Colonic mucosa (tissue), 4 donors: ENCODE data around the gene TMEM108. TPM values are rescaled to one million over a fixed set of nuclear protein-coding genes. Genes with fewer than 3 reads are reported as not detected.

Experiments
- DNase-seq: peaks from one replicate; pipeline ENCODE4 v3.0.0-alpha.2; 2020
- H3K27ac ChIP-seq: fragments of 200-600 bp; one replicate; pipeline ENCODE4 v1.8.0; 2021
- H3K27me3 ChIP-seq: fragments of 200-600 bp; one replicate; pipeline ENCODE4 v1.8.0; 2021
- H3K36me3 ChIP-seq: fragments of 200-600 bp; one replicate; pipeline ENCODE4 v1.8.0; 2021
- H3K4me1 ChIP-seq: fragments of 200-600 bp; one replicate; pipeline ENCODE4 v1.8.0; 2021; ENCODE audit warnings: mild to moderate bottlenecking
- H3K4me3 ChIP-seq: fragments of 200-600 bp; one replicate; pipeline ENCODE4 v1.8.0; 2021
- H3K9ac ChIP-seq, 2 donors: one replicate each; pipeline ENCODE4 v1.7.0; 2013; ENCODE audit warnings: control low read depth in 2 of 2, low read depth in 2 of 2, low read length in 2 of 2
- H3K9me3 ChIP-seq: fragments of 200-600 bp; one replicate; pipeline ENCODE4 v1.8.0; 2021
- intact Hi-C: fragments of 100-400 bp; cut with DNase I; formaldehyde crosslinking; loops from one replicate; pipeline ENCODE4 v1.14.1; 2022
- total RNA-seq, 2 donors: library from RNA; stranded (reverse); fragmentation: NEBNext Ultra II Directional in 1 of 2; extraction: Animal tissue kit (Norgen Biotek cat#: 25700) in 1 of 2; gene quantifications; one replicate each; pipeline ENCODE4 v1.2.1, GENCODE V29; 2021
- TF ChIP-seq, protein P1 (sequence below): fragments of 200-600 bp; IDR thresholded peaks from one replicate; pipeline ENCODE4 v1.8.0; 2022; ENCODE audit warnings: antibody characterized with exemption, mild to moderate bottlenecking
- donor health status: healthy.
- donor health status: DM: no; HTN: no; CAD: no.
- donor health status: DM: no; HTN: no; CAD: no.

Gene TMEM108
- total RNA-seq, 2 donors from 2014 or later, result 0.20 to 0.82 TPM

DNA sequence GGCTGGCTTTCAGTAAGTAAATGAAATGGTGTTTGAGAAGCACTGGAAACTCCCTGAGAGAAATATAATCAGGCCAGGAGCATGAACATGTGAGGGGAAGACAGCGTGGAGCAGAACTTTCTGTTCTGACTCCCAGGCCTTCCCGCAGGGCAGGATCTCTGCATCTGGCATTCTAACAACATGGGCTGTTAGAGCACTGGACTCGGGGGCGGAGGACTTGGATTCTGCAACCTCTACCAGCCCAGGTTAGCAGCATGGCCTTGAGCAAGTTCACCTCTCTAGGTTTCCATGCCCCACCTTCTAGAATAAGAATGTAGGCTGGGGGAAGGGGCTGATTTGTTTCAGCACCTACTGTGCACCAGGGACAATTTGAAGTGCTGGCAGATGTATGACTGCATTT is 349.1 kb downstream of the TMEM108 start:
- no peak for DNase-seq
- Histone ChIP-seq H3K27ac (no peak overlapping the region), H3K36me3 (no peaks in the 10 kb centered on the region), H3K9me3 (no peaks in the 10 kb centered on the region), H3K27me3 (no peaks in the 10 kb centered on the region), H3K4me3 (no peak overlapping the region), H3K4me1 (no peaks in the 10 kb centered on the region), H3K9ac (no peak overlapping the region)
- intact Hi-C loops, result loop anchor here (10.0 kb wide), 1 partner anchor 653 kb away; no protein-coding TSS in a partner anchor
- TF ChIP-seq, protein P1, sequence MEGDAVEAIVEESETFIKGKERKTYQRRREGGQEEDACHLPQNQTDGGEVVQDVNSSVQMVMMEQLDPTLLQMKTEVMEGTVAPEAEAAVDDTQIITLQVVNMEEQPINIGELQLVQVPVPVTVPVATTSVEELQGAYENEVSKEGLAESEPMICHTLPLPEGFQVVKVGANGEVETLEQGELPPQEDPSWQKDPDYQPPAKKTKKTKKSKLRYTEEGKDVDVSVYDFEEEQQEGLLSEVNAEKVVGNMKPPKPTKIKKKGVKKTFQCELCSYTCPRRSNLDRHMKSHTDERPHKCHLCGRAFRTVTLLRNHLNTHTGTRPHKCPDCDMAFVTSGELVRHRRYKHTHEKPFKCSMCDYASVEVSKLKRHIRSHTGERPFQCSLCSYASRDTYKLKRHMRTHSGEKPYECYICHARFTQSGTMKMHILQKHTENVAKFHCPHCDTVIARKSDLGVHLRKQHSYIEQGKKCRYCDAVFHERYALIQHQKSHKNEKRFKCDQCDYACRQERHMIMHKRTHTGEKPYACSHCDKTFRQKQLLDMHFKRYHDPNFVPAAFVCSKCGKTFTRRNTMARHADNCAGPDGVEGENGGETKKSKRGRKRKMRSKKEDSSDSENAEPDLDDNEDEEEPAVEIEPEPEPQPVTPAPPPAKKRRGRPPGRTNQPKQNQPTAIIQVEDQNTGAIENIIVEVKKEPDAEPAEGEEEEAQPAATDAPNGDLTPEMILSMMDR, result no peak

DNA sequence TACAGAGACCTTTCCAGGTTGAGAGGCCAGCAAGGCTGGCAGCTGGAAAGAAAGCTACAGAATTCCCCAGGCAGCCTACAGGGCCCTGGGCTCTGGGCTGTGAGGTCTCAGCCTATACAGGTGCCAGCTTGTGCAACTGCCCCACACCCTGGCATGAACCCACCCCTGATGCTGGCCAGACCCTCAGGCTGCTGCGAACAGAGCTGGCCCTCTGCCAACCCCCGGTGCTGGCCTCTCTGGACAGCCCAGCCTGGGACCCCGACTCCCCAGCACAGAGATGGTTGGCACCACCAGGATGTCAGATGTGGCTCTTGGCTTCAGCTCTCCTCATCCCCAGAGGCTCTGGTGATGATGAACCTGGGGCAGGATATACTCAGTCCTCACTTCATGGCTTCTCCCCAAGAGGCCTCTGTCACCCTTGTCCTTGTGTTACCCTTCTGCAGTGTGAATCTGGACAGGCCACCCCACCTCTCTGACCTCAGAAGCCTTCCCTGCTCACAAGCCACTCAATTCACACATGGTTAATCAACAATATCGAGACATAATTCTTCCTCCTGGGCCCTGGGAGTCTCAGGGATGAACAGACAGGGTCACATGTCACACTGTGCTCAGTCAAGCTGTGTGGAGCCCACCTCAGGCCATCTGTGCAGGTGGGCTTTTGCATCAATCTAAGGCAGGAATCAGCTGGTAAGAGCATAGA is 350.7 kb downstream of the TMEM108 start:
- H3K4me3 ChIP-seq, result no peak overlapping the region
- intact Hi-C loops, result loop anchor here (10.0 kb wide), 1 partner anchor 654 kb away; no protein-coding TSS in a partner anchor
- no peaks in the 10 kb centered on the region for H3K36me3 ChIP-seq
- H3K9me3 ChIP-seq, result no peaks in the 10 kb centered on the region
- H3K27me3 ChIP-seq, result no peaks in the 10 kb centered on the region
- H3K27ac ChIP-seq, result no peak overlapping the region
- no peak for DNase-seq
- TF ChIP-seq, protein P1, result no peak
- no peak overlapping the region for H3K9ac ChIP-seq
- H3K4me1 ChIP-seq, result no peaks in the 10 kb centered on the region

GRCh38 chr3:133390715-133391114 is 352.5 kb downstream of the TMEM108 start:
- Histone ChIP-seq H3K27ac (no peak overlapping the region), H3K9ac (no peak overlapping the region), H3K4me3 (no peak overlapping the region), H3K36me3 (no peaks in the 10 kb centered on the region), H3K9me3 (no peaks in the 10 kb centered on the region), H3K27me3 (no peaks in the 10 kb centered on the region), H3K4me1 (no peaks in the 10 kb centered on the region)
- intact Hi-C loops, result no loop called here
- TF ChIP-seq, protein P1, result no peak
- no peak for DNase-seq

DNA sequence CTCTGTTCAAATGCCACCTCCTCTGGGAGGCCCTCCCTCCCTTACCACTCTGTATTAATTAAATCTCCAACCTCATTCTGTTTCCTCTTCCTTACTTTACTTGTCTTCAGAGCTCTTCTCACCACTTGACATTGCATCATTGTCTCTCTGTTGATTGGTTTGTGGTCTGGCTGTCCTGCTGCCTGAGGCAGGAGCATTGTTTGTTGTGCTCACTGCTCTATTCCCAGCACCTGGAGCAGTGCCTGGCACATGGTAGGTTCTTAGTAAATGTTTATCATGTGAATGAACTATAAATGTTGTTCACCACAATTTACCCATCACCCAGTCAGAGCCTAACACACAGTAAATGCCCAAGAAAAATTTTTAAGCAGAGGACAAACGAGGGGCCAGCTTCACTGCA is 355.0 kb downstream of the TMEM108 start:
- no peaks in the 10 kb centered on the region for H3K9me3 ChIP-seq
- H3K4me1 ChIP-seq, result no peaks in the 10 kb centered on the region
- no peak overlapping the region for H3K27ac ChIP-seq
- no peaks in the 10 kb centered on the region for H3K36me3 ChIP-seq
- no peak overlapping the region for H3K9ac ChIP-seq
- H3K4me3 ChIP-seq, result no peak overlapping the region
- TF ChIP-seq, protein P1, result no peak
- DNase-seq, result no peak
- no peaks in the 10 kb centered on the region for H3K27me3 ChIP-seq
- intact Hi-C loops, result no loop called here

DNA sequence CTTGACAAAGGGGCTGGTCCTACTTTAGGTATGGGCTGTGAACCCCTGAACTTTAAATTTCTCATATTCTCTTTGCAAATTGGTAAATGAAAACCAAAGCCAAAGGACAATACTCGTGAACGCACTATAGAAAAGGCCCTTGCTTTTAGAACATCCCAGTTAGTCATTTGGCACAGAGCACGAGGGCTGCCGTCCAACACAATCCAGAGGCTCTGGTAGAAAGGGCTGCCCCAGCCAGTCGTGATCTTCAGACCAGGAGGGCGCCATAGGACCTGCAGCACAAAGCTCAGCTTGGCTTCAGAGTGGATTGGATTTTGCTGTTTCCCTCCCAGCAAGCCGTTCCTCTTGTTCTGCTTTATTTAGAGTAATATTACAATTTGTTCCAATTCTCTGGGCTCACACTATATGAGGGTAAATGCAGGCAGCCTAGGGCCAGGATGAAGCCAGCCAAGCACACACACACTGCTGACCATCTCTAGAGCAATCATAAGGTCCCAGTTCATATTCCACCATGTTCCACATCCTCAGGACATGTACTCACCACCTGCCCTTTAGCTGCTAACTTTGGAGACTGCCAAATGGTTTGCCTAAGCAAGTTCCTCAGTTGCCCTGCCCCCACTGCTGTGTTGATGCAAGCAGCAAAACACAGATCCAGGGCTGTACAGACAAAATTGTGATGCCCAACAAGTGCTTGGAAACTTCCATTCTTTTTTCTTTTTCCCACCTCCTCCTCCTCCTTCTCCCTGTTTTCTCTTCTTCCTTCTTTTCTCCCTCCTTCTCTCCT is 355.7 kb downstream of the TMEM108 start:
- Histone ChIP-seq H3K36me3 (no peaks in the 10 kb centered on the region), H3K9ac (no peak overlapping the region), H3K27ac (no peak overlapping the region), H3K9me3 (no peaks in the 10 kb centered on the region), H3K4me3 (no peak overlapping the region), H3K27me3 (no peaks in the 10 kb centered on the region), H3K4me1 (no peaks in the 10 kb centered on the region)
- intact Hi-C loops, result no loop called here
- TF ChIP-seq, protein P1, result no peak
- no peak for DNase-seq
